ENCODE data around the gene TLCD1.

GRCh38 chr17:28735242-28735722, 9.2 kb upstream of the TLCD1 start:
- no peak for TF ChIP-seq POLR2A (IDR thresholded peaks at IDR 0.05)
- TF ChIP-seq CTCF (IDR thresholded peaks at IDR 0.05) = no peak
- no peak for TF ChIP-seq POLR2AphosphoS5 (IDR thresholded peaks at IDR 0.05)
- TF ChIP-seq EP300 (IDR thresholded peaks at IDR 0.05) = no peak

Measured in upper lobe of left lung (tissue), 4 donors.